Neuron (in vitro differentiated cells): Measurements from ENCODE around the gene GLRX.
"Not testable (repeated sequence)": the region's sequence is repeated elsewhere in the genome, so short reads cannot be mapped to it uniquely, and the experiment has no call there.

Experiments used
- H2AFZ ChIP-seq: one replicate; pipeline ENCODE4 v1.6.1; 2013; ENCODE audit warnings: low read depth, mild to moderate bottlenecking, inconsistent platforms, low read length, moderate library complexity
- H3K27me3 ChIP-seq: one replicate; pipeline ENCODE4 v1.6.1; 2013; ENCODE audit warnings: low read length; ENCODE audit not compliant: insufficient read depth
- H3K36me3 ChIP-seq: one replicate; pipeline ENCODE4 v1.6.1; 2013; ENCODE audit warnings: low read length; ENCODE audit not compliant: insufficient read depth
- H3K4me1 ChIP-seq: one replicate; pipeline ENCODE4 v1.6.1; 2013; ENCODE audit warnings: low read length; ENCODE audit not compliant: insufficient read depth
- H3K4me3 ChIP-seq: 2 replicates; pipeline ENCODE4 v1.5.1; 2013; ENCODE audit warnings: mild to moderate bottlenecking, low read length, moderate library complexity
- H3K9me3 ChIP-seq: one replicate; pipeline ENCODE4 v1.6.1; 2013; ENCODE audit warnings: low read length

GLRX gene

GRCh38 chr5:95846554-95847260 is 24.2 kb upstream of the GLRX start:
- Histone ChIP-seq H3K4me3 (no peak overlapping the region), H3K36me3 (no peaks in the 10 kb centered on the region), H3K9me3 (no peaks in the 10 kb centered on the region), H3K4me1 (no peaks in the 10 kb centered on the region), H3K27me3 (no peaks in the 10 kb centered on the region), H2AFZ (no peak overlapping the region)

DNA sequence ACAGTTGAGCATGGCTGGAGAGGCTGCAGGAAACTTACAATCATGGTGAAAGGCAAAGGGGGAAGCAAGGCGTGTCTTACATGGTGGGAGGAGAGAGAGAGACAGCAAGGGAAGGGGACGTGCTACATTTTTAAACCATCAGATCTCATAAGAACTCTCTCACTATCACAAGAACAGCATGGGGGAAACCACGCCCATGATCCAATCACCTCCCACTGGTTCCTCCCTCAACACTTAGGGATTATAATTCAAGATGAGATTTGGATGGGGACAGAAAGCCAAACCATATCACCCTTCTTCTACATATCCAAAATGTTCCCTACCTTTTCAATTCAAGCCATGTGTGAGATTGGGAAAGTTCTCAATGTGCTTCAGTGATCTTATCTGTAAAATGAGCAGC is 22.9 kb upstream of the GLRX start:
- Histone ChIP-seq H3K4me1 (no peaks in the 10 kb centered on the region), H3K36me3 (no peaks in the 10 kb centered on the region), H3K27me3 (no peaks in the 10 kb centered on the region), H2AFZ (no peak overlapping the region), H3K4me3 (no peak overlapping the region), H3K9me3 (no peaks in the 10 kb centered on the region)

DNA sequence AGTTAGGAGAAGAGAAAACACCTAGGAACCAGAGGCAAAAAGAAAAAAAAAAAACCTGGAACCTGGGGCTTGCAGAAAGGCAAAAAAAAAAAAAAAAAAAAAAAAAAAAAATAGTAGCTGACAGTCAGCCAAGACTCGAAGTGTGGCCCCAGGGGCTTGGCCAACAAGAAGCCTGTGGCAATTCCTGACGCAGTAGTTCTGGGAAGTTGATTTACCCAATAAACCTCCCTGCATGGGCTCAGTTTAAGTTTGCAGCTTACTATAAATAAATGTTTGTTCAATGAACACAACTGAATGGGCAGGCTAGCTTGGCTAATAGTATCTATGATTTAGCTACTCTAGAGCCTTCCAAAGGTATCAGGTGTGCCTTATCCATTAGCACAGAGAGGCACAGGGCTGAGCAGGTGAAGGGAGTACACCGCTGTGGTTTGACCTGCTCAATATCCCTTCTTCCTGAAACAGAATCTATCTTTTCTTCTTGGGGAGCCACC is 21.3 kb upstream of the GLRX start:
- Histone ChIP-seq H3K4me1 (no peaks in the 10 kb centered on the region), H2AFZ (no peak overlapping the region), H3K27me3 (no peaks in the 10 kb centered on the region), H3K36me3 (no peaks in the 10 kb centered on the region), H3K9me3 (no peaks in the 10 kb centered on the region), H3K4me3 (no peak overlapping the region)

- H3K4me1 ChIP-seq: no peaks in the 10 kb centered on the region
- H2AFZ ChIP-seq: no peak overlapping the region
- H3K9me3 ChIP-seq: no peaks in the 10 kb centered on the region
- no peaks in the 10 kb centered on the region for H3K27me3 ChIP-seq
- no peak overlapping the region for H3K4me3 ChIP-seq
- no peaks in the 10 kb centered on the region for H3K36me3 ChIP-seq
Measured at GRCh38 chr5:95842854-95843544, 20.5 kb upstream of the GLRX start.

- Histone ChIP-seq H3K27me3 (no peaks in the 10 kb centered on the region), H3K36me3 (no peaks in the 10 kb centered on the region), H3K4me3 (no peak overlapping the region), H3K4me1 (no peaks in the 10 kb centered on the region), H2AFZ (no peak overlapping the region), H3K9me3 (no peaks in the 10 kb centered on the region)
Measured at GRCh38 chr5:95841914-95842812, 19.6 kb upstream of the GLRX start.

DNA sequence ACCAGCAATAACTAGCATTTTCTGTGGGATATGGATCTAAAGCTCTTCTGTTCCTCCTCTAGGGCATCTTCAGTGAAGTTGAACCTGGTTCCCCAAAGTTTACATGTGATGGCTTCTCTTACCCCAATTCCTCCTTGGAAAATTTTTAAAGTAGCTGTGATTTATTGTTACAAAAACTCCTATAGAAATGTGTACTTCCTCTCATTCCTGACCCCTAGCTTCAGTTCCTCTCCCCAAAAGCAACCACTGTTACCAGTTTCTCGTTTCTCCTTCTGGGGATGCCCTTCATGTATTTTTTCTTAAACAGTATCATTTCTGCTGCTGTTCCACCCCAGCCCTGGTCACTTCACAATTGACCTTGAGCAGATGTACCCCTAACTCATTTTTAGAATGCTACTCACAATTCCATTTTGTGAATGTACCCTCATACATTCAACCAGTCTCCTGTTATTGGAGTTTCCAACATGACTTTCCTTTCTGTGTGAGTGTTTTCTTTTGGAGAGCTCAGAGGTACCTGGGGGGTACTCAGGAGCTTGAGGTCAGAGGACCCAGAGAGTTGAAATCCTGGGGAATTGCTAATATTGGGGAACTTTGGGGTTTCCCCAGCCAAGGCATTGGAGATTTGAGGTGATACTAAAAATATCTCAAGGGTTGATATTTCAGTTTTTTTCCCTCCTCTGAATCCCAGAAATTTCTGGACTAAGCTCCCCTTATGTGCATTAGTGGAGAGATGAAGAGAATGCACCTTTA is 18.6 kb upstream of the GLRX start:
- no peaks in the 10 kb centered on the region for H3K4me1 ChIP-seq
- H3K4me3 ChIP-seq: no peak overlapping the region

DNA sequence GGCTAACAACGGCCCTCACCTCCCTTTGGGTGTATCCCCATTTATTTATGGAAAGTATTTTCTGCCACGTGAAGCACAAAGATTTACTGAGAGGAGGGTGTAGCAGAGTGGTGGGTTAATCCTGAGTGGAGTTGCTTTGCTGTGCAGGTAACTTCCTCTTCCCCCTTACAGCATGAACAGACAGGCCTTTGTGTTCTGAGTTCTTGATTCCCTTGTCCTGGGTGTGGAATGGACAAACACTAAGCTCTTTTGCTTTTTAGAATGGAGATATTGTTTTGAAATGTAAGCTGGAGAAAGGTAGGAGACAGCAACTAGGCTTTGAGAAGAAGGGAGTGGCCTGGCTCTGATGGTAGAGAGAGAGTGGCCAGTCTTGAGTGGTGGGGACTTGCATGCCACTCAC is 17.1 kb upstream of the GLRX start:
- Histone ChIP-seq H3K36me3 (no peaks in the 10 kb centered on the region), H3K9me3 (no peaks in the 10 kb centered on the region), H2AFZ (no peak overlapping the region), H3K4me3 (no peak overlapping the region), H3K4me1 (no peaks in the 10 kb centered on the region), H3K27me3 (no peaks in the 10 kb centered on the region)

More for the DNA sequence above, 18.6 kb upstream of the GLRX start:
- H3K9me3 ChIP-seq: no peaks in the 10 kb centered on the region
- H2AFZ ChIP-seq: no peak overlapping the region
- H3K36me3 ChIP-seq: no peaks in the 10 kb centered on the region
- no peaks in the 10 kb centered on the region for H3K27me3 ChIP-seq

- Histone ChIP-seq H2AFZ (no peak overlapping the region), H3K4me3 (no peak overlapping the region), H3K36me3 (no peaks in the 10 kb centered on the region), H3K9me3 (no peaks in the 10 kb centered on the region), H3K27me3 (no peaks in the 10 kb centered on the region), H3K4me1 (no peaks in the 10 kb centered on the region)
Measured at GRCh38 chr5:95838556-95838955, 16.0 kb upstream of the GLRX start.

GRCh38 chr5:95838001-95838520 is 15.5 kb upstream of the GLRX start:
- no peak overlapping the region for H2AFZ ChIP-seq
- no peaks in the 10 kb centered on the region for H3K4me1 ChIP-seq
- no peak overlapping the region for H3K4me3 ChIP-seq
- no peaks in the 10 kb centered on the region for H3K27me3 ChIP-seq
- no peaks in the 10 kb centered on the region for H3K9me3 ChIP-seq
- H3K36me3 ChIP-seq: no peaks in the 10 kb centered on the region

DNA sequence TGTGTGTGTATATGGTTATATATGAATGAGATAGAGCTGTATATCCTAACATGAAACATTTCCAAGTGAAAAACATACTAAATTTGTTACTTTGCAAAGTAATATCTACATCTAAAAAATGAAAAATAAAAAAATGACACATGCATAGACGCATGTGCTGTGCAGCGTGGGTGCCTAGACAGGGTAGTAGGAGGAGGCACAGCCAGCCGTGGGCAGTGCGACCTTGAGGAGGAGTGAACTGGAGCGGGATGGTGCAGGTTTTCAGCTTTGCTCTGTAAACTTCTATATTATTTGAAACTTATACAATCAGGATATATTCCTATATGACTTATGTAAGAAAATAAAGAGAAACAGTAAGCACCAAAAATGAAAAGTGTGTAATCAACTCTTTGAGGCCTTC is 15.0 kb upstream of the GLRX start:
- H3K36me3 ChIP-seq: no peaks in the 10 kb centered on the region
- H2AFZ ChIP-seq: no peak overlapping the region
- H3K4me3 ChIP-seq: no peak overlapping the region
- H3K4me1 ChIP-seq: no peaks in the 10 kb centered on the region
- H3K9me3 ChIP-seq: no peaks in the 10 kb centered on the region
- no peaks in the 10 kb centered on the region for H3K27me3 ChIP-seq

GRCh38 chr5:95836971-95837370 is 14.4 kb upstream of the GLRX start:
- not testable (repeated sequence) for H3K27me3 ChIP-seq, H3K4me1 ChIP-seq, H3K36me3 ChIP-seq, H2AFZ ChIP-seq, H3K4me3 ChIP-seq, H3K9me3 ChIP-seq

- H3K4me3 ChIP-seq: no peak overlapping the region
- no peaks in the 10 kb centered on the region for H3K36me3 ChIP-seq
- no peak overlapping the region for H2AFZ ChIP-seq
- H3K9me3 ChIP-seq: no peaks in the 10 kb centered on the region
- no peaks in the 10 kb centered on the region for H3K4me1 ChIP-seq
- no peaks in the 10 kb centered on the region for H3K27me3 ChIP-seq
Measured at GRCh38 chr5:95836544-95836943, 14.0 kb upstream of the GLRX start.
